T-helper 22 cell (primary cell): Measurements from ENCODE around the gene ZC3H12C.

Experiments used
- DNase-seq: peaks from one replicate; pipeline ENCODE4 v3.0.0-alpha.2; 2020; ENCODE audit warnings: low read depth

ZC3H12C gene

DNA sequence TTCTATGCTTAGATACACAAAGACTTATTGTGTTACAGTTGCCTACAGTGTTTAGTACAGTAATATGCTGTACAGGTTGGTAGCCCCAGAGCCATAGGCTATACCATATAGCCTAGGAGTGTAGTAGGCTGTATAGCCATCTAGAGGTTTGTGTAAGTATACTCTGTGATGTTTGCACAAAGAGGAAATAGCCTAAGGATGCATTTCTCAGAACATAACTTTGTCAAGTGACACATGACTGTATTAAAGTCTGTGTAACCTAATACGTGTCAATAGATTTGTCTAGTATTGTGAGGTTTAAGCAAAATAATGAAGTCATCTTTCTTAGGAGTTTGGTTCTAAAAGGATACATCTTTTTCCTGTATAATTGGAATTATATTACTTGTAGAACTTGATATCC, 5.5 kb downstream of the ZC3H12C start:
- no peak for DNase-seq

DNA sequence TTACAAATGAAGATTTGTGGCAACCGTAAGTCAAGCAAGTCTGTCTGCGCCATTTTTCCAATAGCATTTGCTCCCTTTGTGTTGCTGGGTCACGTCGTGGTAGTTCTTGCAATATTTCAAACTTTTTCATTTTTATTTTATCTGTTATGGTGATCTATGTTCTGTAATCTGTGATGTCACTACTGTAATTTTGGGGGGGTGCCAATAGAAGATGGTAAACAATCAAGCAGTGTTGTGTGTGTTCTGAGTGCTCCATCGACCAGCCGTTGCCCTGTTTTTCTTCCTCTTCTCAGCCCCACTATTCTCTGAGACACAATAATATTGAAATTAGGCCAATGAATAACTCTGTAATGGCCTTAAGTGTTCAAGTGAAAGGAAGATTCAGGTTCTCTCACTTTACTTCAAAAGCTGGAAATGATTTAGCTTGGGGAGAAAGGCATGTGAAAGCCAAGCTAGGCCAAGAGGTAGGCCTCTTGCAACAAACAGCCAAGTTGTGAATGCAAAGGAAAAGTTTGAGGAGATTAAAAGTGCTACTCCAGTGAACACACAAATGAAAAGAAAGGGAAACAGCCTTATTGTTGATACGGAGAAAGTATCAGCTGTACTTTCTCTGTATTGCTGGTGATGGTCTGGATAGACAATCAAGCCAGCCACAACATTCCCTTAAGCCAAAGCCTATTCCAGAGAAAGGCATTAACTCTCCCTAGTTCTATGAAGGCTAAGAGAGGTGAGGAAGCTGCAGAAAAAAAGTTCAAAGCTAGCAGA, 7.5 kb downstream of the ZC3H12C start:
- DNase-seq, result no peak

GRCh38 chr11:110106713-110107274, 13.6 kb downstream of the ZC3H12C start:
- DNase-seq, result no peak

DNA sequence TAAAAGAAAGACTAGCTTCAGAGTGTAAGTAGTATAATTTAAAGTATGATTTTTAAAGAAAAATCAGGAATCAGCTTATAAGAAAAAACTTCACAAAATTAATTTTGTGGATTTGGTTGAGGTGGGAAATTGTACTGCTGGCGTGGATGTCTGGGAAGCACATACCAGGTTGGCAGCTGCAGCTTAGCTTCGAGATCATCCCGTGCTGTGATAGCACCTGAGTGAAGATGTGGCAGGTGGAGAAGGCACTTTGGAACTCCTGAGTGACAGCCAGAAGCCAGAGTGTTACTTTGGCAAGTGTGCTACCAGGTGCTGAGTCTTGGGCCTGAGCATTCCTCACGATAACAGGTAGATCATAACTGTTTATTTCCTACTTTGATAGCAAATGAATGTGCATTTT, 17.7 kb downstream of the ZC3H12C start:
- no peak for DNase-seq

DNA sequence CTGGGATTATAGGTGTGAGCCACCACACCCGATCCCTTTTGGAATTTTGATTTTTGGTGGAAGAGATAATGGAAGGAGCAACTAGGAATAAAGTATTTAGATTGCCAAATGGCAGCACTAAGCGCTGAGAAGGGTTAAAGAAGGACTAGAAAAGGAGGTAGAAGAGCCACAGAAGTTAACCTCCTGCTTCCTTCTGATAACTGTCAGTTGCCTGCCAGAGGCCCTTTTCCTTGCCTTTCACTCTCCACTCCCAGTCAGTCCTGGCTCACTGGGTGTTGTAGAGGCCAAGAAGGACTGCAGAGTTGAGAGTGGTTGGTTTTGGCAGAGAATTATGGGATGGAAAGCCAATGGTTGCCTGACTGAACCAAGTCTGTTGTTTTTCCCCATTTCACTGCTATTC, 19.3 kb downstream of the ZC3H12C start:
- no peak for DNase-seq

- no peak for DNase-seq
These were observed 20.3 kb downstream of the ZC3H12C start for GRCh38 chr11:110113505-110113904.

DNA sequence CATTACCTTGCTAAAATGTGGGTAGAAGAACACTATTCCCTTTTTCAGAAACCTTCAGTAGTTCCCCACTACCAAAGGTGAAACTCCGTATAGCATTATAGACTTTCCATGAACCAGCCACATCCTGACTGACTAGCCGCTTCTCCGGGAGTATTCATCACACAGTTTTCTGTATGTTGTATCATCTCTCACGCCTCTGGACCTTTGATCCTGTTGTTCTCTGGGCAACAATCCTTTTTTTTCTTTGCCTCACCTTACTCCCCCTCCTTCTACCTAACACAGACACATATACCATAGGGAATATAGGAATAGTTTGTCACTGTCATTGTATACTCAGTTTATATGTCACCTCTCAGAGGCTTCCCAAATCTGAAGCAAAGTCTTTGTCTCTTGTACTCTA, 20.8 kb downstream of the ZC3H12C start:
- no peak for DNase-seq

- DNase-seq, result no peak
These were observed 26.1 kb downstream of the ZC3H12C start for GRCh38 chr11:110119317-110119716.

GRCh38 chr11:110121204-110121603, 28.0 kb downstream of the ZC3H12C start:
- DNase-seq, result no peak

DNA sequence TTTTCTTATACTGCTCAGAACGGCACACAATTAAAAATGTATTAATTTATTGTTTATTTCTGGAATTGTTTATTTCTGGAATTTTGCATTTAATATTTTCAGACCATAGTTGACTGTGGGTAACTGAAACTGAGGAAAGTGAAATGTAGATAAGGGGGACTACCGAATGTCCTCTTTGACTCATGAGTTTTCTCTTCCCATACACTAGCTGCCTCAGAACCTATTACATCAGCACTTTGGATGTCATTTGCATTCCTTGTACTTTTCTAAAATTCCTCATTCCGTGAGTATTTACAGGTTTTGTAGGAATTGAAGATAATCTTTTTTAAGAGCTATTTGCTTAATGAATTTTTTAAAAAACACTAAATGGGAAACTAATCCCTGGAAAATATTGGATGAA, 29.8 kb downstream of the ZC3H12C start:
- DNase-seq, result no peak

- DNase-seq, result no peak
These were observed 31.4 kb downstream of the ZC3H12C start for GRCh38 chr11:110124605-110125004.

- no peak for DNase-seq
These were observed 32.4 kb downstream of the ZC3H12C start for GRCh38 chr11:110125632-110126031.

- DNase-seq, result no peak
These were observed 33.7 kb downstream of the ZC3H12C start for GRCh38 chr11:110126936-110127335.

- no peak for DNase-seq
These were observed 35.0 kb downstream of the ZC3H12C start for GRCh38 chr11:110128161-110128560.

GRCh38 chr11:110130642-110131238, 37.5 kb downstream of the ZC3H12C start:
- DNase-seq, result no peak

GRCh38 chr11:110131386-110132123, 38.4 kb downstream of the ZC3H12C start:
- DNase-seq, result no peak

DNA sequence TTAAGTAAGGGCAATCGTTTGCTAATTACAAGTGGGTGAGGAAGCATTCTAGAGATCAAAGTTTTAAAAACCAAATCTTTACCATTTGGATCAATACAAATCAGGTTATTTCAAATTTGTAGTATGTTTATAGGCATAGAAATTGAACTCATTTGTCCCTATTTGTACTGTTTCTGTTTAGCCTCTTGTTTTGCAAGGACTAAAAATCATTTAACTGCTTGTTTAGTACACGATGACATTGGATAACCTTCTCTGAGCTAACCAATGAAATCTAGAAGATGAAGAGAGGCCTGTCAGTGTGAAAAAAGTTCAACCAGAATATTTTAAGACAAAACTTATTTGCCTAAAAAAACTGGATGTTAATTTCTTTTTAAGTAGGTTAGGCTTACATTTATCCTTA, 40.0 kb downstream of the ZC3H12C start:
- DNase-seq, result no peak

DNA sequence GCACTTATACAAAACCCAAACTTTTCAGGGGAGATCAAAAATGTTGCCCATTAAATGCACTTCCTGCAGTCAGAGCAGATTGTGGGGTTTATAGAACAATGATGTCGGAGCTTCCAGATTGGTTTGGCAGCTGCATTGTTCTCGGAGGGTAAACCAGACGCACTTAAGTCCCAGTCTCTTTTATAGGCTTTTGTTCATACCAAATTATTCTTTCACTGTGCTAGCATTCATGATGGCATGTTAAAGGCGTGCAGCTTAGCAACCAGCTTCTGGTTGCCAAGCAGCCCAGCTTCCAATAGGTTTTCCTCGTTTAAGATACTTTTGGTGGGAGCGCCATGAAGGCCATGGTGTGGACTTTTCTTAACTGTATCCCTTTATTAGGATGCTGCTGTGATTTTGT, 40.9 kb downstream of the ZC3H12C start:
- no peak for DNase-seq

DNA sequence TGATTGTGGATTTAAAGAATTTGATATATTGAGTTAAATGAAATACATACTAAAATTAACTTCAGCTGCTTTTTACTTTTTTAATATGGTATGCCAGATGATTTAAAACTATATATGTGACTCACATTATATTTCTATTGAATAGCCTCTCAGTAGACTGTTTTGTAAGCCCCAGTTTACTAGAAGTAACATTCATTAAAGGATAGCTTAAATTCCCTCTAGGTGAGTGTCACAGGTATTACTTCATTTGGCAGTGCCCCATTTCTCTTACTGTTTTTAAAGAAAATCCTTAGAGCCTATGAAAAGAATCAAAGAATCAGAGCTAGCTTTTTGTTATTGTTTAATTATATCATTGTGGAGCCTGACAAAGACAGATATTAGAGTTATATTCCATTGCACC, 48.6 kb downstream of the ZC3H12C start:
- no peak for DNase-seq

DNA sequence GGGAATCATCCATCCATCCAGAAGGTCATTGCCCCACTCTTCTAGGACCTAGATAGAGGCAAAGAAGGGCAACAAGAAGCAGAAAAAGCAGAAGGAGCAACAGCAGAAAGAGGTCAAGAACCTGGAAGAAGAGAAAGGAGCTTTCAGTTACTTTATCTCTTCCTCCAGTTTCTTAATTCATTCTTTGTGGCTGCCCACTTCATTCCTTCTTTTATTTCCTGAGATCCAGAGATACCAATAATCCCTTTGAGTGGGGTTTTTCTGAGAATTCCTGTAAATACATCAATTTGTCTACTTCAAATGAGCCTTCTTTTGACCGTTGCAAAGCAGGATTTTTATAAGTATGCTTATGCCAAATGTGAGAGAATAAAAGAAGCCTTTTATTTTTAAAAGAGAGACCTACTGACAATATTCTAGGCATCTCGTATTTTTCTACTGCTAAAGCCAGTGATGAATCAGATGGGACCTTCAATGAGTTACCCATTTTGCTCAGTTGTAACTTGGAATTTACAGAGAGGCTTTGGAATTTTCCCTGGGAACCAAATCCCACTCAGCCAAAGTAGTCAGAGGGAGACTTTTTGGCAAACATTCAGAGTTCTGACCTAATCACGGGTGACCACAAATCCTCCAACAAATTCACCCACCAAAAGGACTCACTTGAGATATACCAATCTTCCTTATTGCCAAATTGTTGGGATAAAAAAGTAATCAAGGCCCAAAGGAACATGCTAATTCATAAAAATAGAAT, 54.9 kb downstream of the ZC3H12C start:
- DNase-seq, result no peak

DNA sequence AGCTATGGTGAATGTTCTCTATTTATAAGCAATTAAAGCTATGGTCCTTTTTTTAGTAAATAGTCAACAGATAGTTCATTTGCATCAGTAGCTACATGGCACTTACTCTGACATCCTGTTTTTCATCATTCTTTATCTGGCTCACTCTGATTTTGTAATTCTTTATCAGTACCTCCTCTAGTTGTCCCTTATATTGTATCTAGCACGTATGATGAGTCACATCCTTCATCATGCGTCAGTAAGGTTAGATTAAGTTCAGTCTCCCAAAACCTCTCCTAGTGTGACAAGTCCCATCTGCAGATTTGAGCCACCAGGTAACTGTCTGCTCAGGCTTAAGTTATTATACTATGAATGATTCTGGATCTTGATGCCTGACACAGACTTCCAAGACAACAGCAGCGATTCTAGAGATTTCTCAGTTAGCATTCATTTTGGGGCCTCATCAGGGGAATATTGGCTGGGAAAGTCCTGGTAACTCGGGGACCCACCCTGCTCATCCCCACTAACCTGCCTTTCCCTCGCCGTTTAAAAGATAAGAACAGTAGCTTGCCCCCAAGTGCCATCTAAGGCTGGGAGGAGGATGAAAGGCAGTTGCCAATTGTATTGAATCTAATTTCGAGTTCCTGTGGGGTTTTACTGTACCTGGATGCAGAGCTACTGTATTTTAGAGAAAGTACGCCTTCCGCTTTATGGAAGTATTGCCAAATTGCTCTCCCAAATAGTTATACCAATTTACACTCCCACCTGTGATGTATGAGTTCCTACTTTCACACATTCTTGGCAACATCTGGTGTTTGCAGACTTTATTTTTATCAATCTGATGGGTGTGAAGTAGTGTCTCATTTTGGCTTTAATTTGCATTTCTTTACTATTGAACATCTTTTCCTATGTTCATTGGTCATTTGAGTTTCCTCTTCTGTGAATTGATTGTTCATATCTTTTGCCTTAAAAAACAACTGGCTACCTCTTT, 55.9 kb downstream of the ZC3H12C start:
- no peak for DNase-seq
